GM18951 (cell line): ENCODE data around the gene SPAG6.

Source experiments
- POLR2A ChIP-seq: IDR thresholded peaks from 4 replicates; pipeline ENCODE4 v1.6.1; 2011; ENCODE audit warnings: mild to moderate bottlenecking; ENCODE audit not compliant: insufficient read length, insufficient read depth; ENCODE audit errors: extremely low read depth
- in situ Hi-C: fragments of 300-500 bp; cut with MboI; formaldehyde crosslinking; loops from one replicate; pipeline ENCODE4 v1.12.0; 2022; ENCODE audit warnings: low sequenced_read_pairs, mixed read lengths, inconsistent platforms; ENCODE audit not compliant: unreplicated experiment

The SPAG6 gene

DNA sequence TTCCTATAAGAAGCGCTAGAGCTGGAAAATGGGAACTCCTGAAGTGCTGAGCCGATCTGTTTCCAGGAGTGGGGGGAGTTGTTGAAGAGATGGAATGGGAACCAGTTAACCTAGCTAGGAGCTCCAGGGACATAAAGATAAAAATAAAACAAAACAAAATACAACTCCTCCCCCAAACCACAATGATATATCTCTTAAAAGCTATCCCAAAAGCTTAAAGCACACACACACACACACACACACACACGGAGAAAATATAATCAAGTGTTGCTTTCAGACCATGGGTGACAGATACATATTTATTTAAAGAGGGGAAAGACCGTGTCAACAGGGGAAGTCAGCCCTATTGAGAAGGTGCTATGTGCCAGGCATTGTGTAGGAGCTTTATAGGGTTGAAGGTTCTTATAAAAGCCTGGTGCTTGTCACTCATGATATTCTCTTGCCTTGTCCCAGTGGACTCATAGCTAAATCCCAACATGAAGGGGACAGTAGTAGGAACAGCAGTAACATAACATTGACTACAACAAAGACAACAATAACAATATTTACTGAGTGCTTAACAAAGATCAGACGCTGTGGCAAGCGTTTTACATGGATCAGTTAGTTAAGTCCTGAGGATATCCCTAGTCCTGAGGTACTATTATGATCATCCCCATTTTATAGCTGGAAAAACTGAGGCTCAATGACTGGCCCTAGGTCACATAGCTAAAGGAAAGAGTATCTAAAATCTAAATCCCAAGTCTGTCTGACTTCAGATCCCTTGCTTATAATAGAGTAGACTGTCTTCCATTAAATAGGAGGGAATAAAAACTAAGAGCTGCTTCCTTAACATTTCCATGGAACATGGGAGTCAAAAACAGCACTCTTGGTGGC, 115.5 kb downstream of the SPAG6 start:
- no peak for TF ChIP-seq POLR2A
- in situ Hi-C loops = no loop called here

DNA sequence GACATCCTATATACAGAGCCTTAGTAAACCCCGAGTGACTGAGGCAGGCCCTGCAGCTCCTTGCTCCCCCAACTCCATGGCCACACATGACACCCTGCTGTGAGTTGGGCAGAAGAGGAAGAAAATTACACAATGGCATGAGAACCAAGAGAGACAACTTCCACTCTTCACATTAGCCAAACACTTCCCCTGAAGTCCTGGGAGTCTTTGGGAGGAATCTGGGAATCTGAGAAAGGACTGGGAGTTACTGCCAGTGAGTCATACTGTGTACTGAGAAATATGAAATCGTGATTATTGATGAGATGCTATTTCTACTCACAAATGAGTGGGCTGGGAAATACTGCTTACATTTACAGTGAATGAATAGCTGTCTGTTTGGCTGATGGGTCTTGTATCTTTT, 116.6 kb downstream of the SPAG6 start:
- no peak for TF ChIP-seq POLR2A
- in situ Hi-C loops = no loop called here

DNA sequence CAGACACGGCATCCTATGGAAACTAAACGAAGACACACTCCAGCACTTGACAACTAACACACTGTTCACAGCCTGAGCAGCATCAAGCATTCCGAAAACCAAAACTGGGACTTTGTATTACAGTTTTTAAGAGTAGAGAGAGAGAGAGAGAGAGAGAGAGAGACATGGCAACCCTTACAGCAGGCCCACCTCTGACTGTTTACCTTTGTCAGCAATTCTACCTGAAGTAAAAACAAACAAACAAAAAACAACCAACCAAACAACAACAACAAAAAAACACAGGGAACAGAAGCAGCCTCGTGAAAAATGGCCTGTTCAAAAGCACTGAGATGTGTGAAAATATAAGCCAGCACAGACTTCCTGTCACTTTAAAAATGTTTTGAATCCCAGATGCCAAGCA, 118.0 kb downstream of the SPAG6 start:
- in situ Hi-C loops = no loop called here
- TF ChIP-seq POLR2A = no peak

DNA sequence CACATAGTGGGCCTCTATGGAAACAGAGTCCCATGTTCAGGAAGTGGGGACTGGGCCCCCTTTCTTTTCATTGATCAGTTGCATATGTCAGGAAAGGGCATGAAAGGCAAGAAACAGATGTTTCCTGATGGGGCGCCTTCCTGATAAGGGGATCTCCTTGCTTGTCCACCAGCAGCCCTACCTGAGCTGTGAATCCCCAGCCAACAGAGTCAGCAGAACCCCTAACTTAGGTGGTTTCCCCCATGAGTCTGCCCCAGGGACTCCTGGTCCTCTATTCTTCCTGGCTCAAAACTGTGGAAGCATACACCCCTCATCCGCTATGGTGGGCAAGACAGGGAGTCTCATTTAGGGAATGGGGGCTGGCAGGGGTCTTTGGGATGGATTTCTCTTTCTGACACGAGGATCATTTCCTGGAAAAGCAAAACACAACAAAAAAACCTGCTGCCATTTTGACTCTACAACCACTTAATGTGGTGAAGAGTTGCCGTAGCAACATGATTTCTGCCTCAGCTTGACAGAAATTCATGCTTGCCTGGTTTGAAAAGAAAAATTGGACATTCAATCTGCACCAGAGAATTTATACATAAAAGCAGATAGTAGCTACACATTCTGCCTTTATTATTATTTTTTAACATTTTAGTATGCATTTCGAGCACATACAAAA, 119.8 kb downstream of the SPAG6 start:
- TF ChIP-seq POLR2A = no peak
- in situ Hi-C loops = no loop called here

DNA sequence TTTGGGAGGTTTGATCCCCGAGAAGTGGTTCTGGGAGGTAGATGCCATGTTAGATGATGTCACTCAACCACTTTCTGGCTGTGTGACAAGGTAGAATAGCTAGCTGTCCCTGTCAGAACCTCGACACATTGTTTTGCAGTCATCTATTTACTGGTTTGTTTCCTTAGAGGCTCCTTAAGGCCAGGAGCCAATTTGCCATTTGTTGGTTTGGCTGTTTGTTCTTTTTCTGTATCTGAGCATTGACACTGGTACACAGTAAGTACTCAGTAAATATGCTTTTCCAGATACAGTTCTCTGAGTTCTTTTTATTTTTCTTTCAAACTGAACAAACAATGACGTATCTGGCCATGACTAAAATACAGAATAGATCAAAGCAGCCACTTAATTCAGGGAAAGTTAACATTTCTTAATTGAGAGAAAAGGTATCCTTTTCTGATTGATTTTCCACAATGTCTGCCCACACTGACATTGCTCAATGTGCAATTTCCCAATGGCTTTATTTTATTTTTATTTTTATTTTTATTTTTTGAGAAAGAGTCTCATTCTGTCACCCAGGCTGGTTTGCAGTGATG, 121.6 kb downstream of the SPAG6 start:
- TF ChIP-seq POLR2A = no peak
- in situ Hi-C loops = no loop called here
